NB4 (cell line): Measurements from ENCODE around the gene KCNJ12.
"Not testable (repeated sequence)": the region's sequence is repeated elsewhere in the genome, so short reads cannot be mapped to it uniquely, and the experiment has no call there.

ENCODE experiments used
- CTCF ChIP-seq: IDR thresholded peaks from one replicate; pipeline ENCODE4 v1.5.1; 2012; ENCODE audit warnings: low read depth, low read length
- MYC ChIP-seq: IDR thresholded peaks from 2 replicates; pipeline ENCODE4 v1.6.1; 2011; ENCODE audit warnings: low read depth, low read length
- POLR2A ChIP-seq: IDR thresholded peaks from 2 replicates; pipeline ENCODE4 v1.6.1; 2011; ENCODE audit warnings: mild to moderate bottlenecking; ENCODE audit not compliant: insufficient read length; ENCODE audit errors: extremely low read depth

- not testable (repeated sequence) for TF ChIP-seq CTCF, POLR2A, MYC
These were observed 38.1 kb upstream of the KCNJ12 start for GRCh38 chr17:21337981-21338625.
